22Rv1 (cell line): ENCODE measurements around the gene ARHGAP26.

Experiments used
- CTCF ChIP-seq: fragments of 450-650 bp; IDR thresholded peaks from 2 replicates; pipeline ENCODE4 v1.5.1; 2017; ENCODE audit warnings: mild to moderate bottlenecking
- ZFX ChIP-seq: fragments of 450-650 bp; IDR thresholded peaks from 2 replicates; pipeline ENCODE4 v1.6.1; 2017; ENCODE audit warnings: antibody characterized with exemption, borderline replicate concordance

GRCh38 chr5:142881076-142881783, 111.1 kb downstream of the ARHGAP26 start:
- TF ChIP-seq CTCF (no peak), ZFX (no peak)
